Upper lobe of left lung (tissue), 4 donors: Measurements from ENCODE around the gene ZNF318.

Experiments
- POLR2A ChIP-seq, 4 donors: fragments of 450-650 bp; IDR thresholded peaks; one replicate each; pipeline ENCODE4 v1.5.1; 2016 to 2017; ENCODE audit warnings: antibody characterized with exemption in 4 of 4, mild to moderate bottlenecking in 2 of 4
- TF ChIP-seq, protein P1 (sequence below), 6 experiments: fragments of 450-650 bp in 4 of 6; fragments of 200-600 bp in 2 of 6; sonication (generic) in 2 of 6; IDR thresholded peaks; one replicate each; pipeline ENCODE4 v1.5.1; 2016 to 2019; ENCODE audit warnings: antibody characterized with exemption in 6 of 6

DNA sequence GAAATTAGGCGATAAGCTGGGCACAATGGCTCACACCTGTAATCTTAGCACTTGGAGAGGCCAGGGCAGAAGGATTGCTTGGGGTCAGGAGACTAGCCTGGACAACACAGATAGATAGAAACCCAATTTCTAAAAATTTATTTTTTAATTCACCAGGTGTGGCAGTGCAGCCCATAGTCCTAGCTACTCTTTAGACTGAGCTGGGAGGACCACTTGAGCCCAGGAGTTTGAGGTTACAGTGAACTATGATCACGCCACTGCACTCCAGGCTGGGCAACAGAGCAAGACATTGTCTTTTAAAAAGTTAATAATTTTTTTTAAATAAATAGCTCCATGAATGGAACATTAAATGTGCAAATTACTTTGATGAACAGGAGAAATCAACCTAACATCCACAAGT lies 8.2 kb downstream of the ZNF318 start:
- TF ChIP-seq POLR2A (IDR thresholded peaks at IDR 0.05): no peak
- TF ChIP-seq, protein P1, sequence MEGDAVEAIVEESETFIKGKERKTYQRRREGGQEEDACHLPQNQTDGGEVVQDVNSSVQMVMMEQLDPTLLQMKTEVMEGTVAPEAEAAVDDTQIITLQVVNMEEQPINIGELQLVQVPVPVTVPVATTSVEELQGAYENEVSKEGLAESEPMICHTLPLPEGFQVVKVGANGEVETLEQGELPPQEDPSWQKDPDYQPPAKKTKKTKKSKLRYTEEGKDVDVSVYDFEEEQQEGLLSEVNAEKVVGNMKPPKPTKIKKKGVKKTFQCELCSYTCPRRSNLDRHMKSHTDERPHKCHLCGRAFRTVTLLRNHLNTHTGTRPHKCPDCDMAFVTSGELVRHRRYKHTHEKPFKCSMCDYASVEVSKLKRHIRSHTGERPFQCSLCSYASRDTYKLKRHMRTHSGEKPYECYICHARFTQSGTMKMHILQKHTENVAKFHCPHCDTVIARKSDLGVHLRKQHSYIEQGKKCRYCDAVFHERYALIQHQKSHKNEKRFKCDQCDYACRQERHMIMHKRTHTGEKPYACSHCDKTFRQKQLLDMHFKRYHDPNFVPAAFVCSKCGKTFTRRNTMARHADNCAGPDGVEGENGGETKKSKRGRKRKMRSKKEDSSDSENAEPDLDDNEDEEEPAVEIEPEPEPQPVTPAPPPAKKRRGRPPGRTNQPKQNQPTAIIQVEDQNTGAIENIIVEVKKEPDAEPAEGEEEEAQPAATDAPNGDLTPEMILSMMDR (IDR thresholded peaks at IDR 0.05): no peak
